NT2/D1 (cell line): ENCODE data around the gene POLE2.

Experiments used
- DNase-seq: peaks from one replicate; pipeline ENCODE4 v3.0.0-alpha.2; 2011; ENCODE audit warnings: low read depth, low spot score
- H3K27me3 ChIP-seq: 2 replicates; pipeline ENCODE4 v1.6.0; 2011; ENCODE audit warnings: mild to moderate bottlenecking; ENCODE audit not compliant: insufficient read length, insufficient read depth
- H3K36me3 ChIP-seq: 2 replicates; pipeline ENCODE4 v1.6.1; 2011; ENCODE audit warnings: mild to moderate bottlenecking, low read length, mixed read lengths; ENCODE audit not compliant: insufficient read depth, insufficient read length
- H3K4me1 ChIP-seq: 2 replicates; pipeline ENCODE4 v1.5.1; 2011; ENCODE audit not compliant: insufficient read depth, insufficient read length
- H3K4me3 ChIP-seq: 2 replicates; pipeline ENCODE4 v1.5.1; 2011; ENCODE audit warnings: low read depth; ENCODE audit not compliant: insufficient read length
- H3K9ac ChIP-seq: 2 replicates; pipeline ENCODE4 v1.6.0; 2011; ENCODE audit warnings: low read depth; ENCODE audit not compliant: insufficient read length
- H3K9me3 ChIP-seq: 2 replicates; pipeline ENCODE4 v1.5.1; 2011; ENCODE audit warnings: mild to moderate bottlenecking, low read length; ENCODE audit not compliant: insufficient read depth
- SUZ12 ChIP-seq: IDR thresholded peaks from 2 replicates; pipeline ENCODE4 v1.6.1; 2011; ENCODE audit not compliant: insufficient read length, insufficient read depth; ENCODE audit errors: extremely low read depth
- YY1 ChIP-seq: IDR thresholded peaks from 2 replicates; pipeline ENCODE4 v1.6.1; 2011; ENCODE audit not compliant: insufficient read length, insufficient read depth
- ZNF274 ChIP-seq: IDR thresholded peaks from 2 replicates; pipeline ENCODE4 v1.6.1; 2011; ENCODE audit warnings: mild to moderate bottlenecking, low read depth, low read length

The POLE2 gene

GRCh38 chr14:49598485-49599300 lies 89.3 kb downstream of the POLE2 start, which contains the start of gene LRR1:
Gene LRR1, plus strand, starts transcription at chr14:49598940. Its CDS starts 81 bp downstream, at chr14:49599021.
- peak; percentile 50 for DNase-seq
- Histone ChIP-seq H3K4me1 (no peaks in the 10 kb centered on the region), H3K9ac (peak within 1 kb of the TSS; percentile 89), H3K9me3 (no peaks in the 10 kb centered on the region), H3K27me3 (no peaks in the 10 kb centered on the region), H3K36me3 (peaks cover 19% of the 10 kb centered on the region), H3K4me3 (peak within 1 kb of the TSS; percentile 92)
- TF ChIP-seq ZNF274 = no peak
- peak; percentile 67 for TF ChIP-seq YY1
- no peak for TF ChIP-seq SUZ12

GRCh38 chr14:49598189-49598484 lies 89.9 kb downstream of the POLE2 start:
- Histone ChIP-seq H3K9me3 (no peaks in the 10 kb centered on the region), H3K4me3 (peak overlapping the region; percentile 92), H3K9ac (peak overlapping the region; percentile 89), H3K36me3 (peaks cover 17% of the 10 kb centered on the region), H3K27me3 (no peaks in the 10 kb centered on the region), H3K4me1 (no peaks in the 10 kb centered on the region)
- TF ChIP-seq YY1 (no peak), SUZ12 (no peak), ZNF274 (no peak)
- no peak for DNase-seq

- H3K4me3 ChIP-seq = no peak overlapping the region
- H3K4me1 ChIP-seq = no peaks in the 10 kb centered on the region
- no peaks in the 10 kb centered on the region for H3K27me3 ChIP-seq
- TF ChIP-seq ZNF274 = no peak
- no peak for TF ChIP-seq SUZ12
- no peak for TF ChIP-seq YY1
- no peaks in the 10 kb centered on the region for H3K36me3 ChIP-seq
- DNase-seq = no peak
- H3K9me3 ChIP-seq = no peaks in the 10 kb centered on the region
- no peak overlapping the region for H3K9ac ChIP-seq
These were observed 93.5 kb downstream of the POLE2 start for GRCh38 chr14:49594347-49595091.
